ENCODE data around the gene LRPAP1. TPM values are rescaled to one million over a fixed set of nuclear protein-coding genes. Genes with fewer than 3 reads are reported as not detected.
"Not testable (repeated sequence)": the region's sequence is repeated elsewhere in the genome, so short reads cannot be mapped to it uniquely, and the experiment has no call there.

The LRPAP1 gene
- polyA plus RNA-seq, 1 donor = 219 TPM

DNA sequence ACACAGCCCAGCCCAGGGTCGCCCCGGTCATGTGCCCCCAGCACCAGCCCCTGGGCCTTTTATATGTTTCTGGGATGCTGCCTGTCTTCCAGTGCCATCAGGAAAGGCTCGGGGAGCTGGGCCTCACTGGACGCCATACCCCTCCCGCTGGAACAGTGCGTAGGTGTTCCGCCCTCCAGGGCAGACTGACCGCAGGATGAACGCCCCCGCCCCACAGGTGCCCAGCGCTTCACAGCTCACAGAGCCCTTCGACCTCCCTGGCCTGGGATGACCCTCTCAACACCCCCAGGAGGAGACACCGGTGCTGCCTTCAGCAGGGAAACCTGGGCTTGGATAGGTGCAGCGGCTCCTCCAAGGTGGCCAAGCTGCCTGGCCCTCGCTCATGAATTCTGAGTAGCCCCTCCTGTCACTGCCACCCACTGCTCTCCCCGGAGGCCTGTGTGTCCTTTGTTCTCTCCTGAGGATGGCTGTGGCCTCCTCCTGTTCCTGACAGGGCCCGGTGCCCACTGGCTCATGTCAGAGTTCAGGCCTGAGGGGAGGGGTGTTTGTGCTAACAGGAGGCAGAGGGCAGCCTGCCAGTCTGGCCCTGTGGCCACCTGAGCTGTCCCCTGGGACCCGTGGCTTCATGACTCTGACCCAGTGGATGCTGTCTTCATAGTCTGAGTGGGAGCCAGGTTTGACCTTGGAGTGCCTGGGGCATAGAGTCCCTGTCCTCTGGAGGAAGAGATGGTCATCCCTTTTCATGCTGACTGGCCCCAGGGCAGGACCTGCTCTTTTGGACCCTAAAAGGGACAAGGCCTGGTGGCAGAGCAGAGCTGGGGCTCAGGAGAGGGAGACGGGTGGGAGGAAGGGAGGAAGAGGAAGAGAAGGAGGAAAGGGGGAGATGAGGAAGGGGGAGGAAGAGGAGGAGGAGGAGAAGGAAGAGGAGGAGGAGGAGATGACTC lies 43.5 kb upstream of the LRPAP1 start:
- H3K27me3 ChIP-seq (ENCODE audit: control insufficient read depth, insufficient read depth, low read length); H3K9me3 ChIP-seq (ENCODE audit: control insufficient read depth, low read depth, low read length); H3K4me3 ChIP-seq (ENCODE audit: low read length); H3K36me3 ChIP-seq (ENCODE audit: control insufficient read depth, insufficient read depth, low read length): not testable (repeated sequence)
- no CpG with 5 or more reads among the region's 19 CpGs for WGBS (ENCODE audit: insufficient coverage, low lambda C conversion rate)
- Histone ChIP-seq H3K27ac (ENCODE audit: low read length) (peak overlapping the region; percentile 64), H3K4me1 (ENCODE audit: control insufficient read depth, insufficient read depth, low read length) (peaks cover 12% of the 10 kb centered on the region)
- DNase-seq = peak in 1 of 2 donors; percentile 17

DNA sequence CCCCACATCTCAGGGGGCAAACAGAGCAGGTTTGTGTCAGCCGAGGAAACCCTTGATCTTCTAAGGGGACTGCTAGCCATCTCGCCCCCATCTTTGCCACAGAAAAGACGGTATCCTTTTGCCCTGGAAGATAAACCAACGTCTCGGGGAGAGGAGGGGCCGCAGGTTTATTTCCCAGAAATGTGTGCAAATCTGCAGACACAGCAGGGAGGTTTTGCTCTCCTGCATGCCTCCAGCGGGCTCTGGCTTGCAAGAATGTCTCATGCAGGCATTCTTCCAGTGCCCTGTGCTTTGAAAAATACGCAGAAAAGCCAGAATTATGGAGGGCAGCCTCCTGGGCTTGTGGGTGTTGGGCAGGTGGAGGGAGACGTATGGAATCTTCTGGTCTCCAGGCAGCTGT lies 42.6 kb upstream of the LRPAP1 start:
- not testable (repeated sequence) for H3K4me3 ChIP-seq (ENCODE audit: low read length); H3K36me3 ChIP-seq (ENCODE audit: control insufficient read depth, insufficient read depth, low read length); H3K27ac ChIP-seq (ENCODE audit: low read length); H3K9me3 ChIP-seq (ENCODE audit: control insufficient read depth, low read depth, low read length); H3K27me3 ChIP-seq (ENCODE audit: control insufficient read depth, insufficient read depth, low read length); DNase-seq
- WGBS (ENCODE audit: insufficient coverage, low lambda C conversion rate) = no CpG with 5 or more reads among the region's 9 CpGs
- peaks cover 10% of the 10 kb centered on the region for H3K4me1 ChIP-seq (ENCODE audit: control insufficient read depth, insufficient read depth, low read length)

DNA sequence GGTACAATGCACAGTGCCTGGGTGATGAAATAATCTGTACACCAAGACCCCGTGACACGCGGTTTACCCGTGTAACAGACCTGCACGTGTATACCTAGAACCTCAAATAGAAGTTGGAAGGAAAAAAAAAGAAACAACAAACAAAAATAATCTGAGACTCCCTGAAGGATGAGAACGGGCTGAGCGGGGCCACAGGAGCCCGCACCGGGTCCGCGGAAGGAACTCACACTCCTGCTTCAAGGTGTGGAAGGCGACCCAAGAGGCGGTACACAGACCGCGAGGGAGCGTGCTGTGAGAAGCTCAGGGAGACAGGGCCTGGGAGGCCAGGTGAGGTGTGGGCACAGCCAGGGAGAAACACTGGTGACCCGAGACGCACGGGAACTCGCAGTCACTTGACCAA lies 42.1 kb upstream of the LRPAP1 start:
- H3K4me3 ChIP-seq (ENCODE audit: low read length); H3K9me3 ChIP-seq (ENCODE audit: control insufficient read depth, low read depth, low read length); H3K27me3 ChIP-seq (ENCODE audit: control insufficient read depth, insufficient read depth, low read length); DNase-seq; H3K27ac ChIP-seq (ENCODE audit: low read length); H3K36me3 ChIP-seq (ENCODE audit: control insufficient read depth, insufficient read depth, low read length): not testable (repeated sequence)
- peaks cover 10% of the 10 kb centered on the region for H3K4me1 ChIP-seq (ENCODE audit: control insufficient read depth, insufficient read depth, low read length)
- 100% methylated on average over 1 of the region's 20 CpGs for WGBS (ENCODE audit: insufficient coverage, low lambda C conversion rate)

DNA sequence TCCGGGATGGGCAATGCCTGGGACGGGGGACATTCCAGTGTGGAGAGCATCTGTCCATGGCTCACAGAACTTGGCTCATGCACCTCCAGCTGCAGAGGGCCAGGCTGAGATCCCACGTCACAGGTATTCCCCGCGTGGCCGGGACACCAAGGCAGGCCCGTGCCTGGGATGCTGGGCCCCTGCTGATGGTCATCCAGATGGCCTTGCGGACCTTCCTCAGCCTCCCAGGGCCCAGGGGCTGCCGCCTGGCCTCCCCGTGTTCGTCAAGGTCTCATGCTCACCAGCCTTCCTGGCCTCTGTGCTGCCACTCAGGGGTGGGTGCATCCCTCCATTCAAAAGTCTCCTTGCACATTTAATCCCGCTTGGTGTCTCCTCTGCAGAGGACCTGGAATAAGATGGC lies 40.9 kb upstream of the LRPAP1 start:
- Histone ChIP-seq H3K36me3 (ENCODE audit: control insufficient read depth, insufficient read depth, low read length) (no peaks in the 10 kb centered on the region), H3K27ac (ENCODE audit: low read length) (no peak overlapping the region), H3K27me3 (ENCODE audit: control insufficient read depth, insufficient read depth, low read length) (no peaks in the 10 kb centered on the region), H3K9me3 (ENCODE audit: control insufficient read depth, low read depth, low read length) (no peaks in the 10 kb centered on the region), H3K4me1 (ENCODE audit: control insufficient read depth, insufficient read depth, low read length) (peaks cover 10% of the 10 kb centered on the region), H3K4me3 (ENCODE audit: low read length) (no peak overlapping the region)
- WGBS (ENCODE audit: insufficient coverage, low lambda C conversion rate) = no CpG with 5 or more reads among the region's 12 CpGs
- DNase-seq = no peak

DNA sequence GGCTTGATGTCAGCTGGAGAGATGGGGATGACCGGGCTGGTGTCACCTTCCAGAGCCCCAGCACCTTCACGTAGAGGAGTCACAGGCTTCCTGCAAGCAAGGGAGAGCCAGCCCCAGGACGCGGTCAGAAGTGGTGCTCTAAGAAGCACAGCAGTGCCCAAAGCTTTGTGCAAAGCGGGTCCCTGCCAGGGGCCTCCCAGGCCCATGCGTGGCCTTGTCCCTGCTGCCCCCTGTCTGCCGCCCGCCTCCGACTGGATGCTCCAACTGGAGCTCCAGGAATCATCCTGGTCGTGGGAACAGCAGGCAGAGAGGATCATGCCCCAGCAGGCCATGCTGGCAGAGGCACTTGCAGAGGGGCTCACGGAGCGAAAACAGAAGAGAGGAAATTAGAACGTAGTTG lies 40.1 kb upstream of the LRPAP1 start:
- Histone ChIP-seq H3K27me3 (ENCODE audit: control insufficient read depth, insufficient read depth, low read length) (no peaks in the 10 kb centered on the region), H3K9me3 (ENCODE audit: control insufficient read depth, low read depth, low read length) (no peaks in the 10 kb centered on the region), H3K36me3 (ENCODE audit: control insufficient read depth, insufficient read depth, low read length) (no peaks in the 10 kb centered on the region), H3K4me3 (ENCODE audit: low read length) (no peak overlapping the region), H3K27ac (ENCODE audit: low read length) (no peak overlapping the region), H3K4me1 (ENCODE audit: control insufficient read depth, insufficient read depth, low read length) (peaks cover 10% of the 10 kb centered on the region)
- WGBS (ENCODE audit: insufficient coverage, low lambda C conversion rate) = no CpG with 5 or more reads among the region's 13 CpGs
- DNase-seq = no peak

DNA sequence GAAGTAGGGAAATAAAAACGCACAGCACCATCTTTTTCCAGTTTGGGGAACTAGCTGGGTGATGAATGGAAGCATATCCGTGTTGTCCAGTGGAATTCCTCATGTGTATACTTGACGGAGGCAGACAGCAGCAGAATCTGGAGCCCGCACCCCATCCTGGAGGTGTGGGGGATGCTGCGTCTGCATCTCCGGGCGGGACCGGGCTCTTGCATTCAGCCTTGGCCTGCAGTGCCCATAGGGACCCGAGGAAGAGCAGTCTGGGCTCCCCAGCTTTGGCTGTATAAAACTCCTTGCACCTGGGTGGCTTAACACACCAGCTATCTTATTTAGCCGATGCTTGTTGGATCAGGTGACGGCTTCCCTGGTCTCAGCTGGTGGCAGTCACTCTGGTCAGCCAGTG lies 39.7 kb upstream of the LRPAP1 start:
- DNase-seq = no peak
- Histone ChIP-seq H3K27ac (ENCODE audit: low read length) (no peak overlapping the region), H3K36me3 (ENCODE audit: control insufficient read depth, insufficient read depth, low read length) (no peaks in the 10 kb centered on the region), H3K4me3 (ENCODE audit: low read length) (no peak overlapping the region), H3K27me3 (ENCODE audit: control insufficient read depth, insufficient read depth, low read length) (no peaks in the 10 kb centered on the region), H3K4me1 (ENCODE audit: control insufficient read depth, insufficient read depth, low read length) (peaks cover 10% of the 10 kb centered on the region), H3K9me3 (ENCODE audit: control insufficient read depth, low read depth, low read length) (no peaks in the 10 kb centered on the region)
- WGBS (ENCODE audit: insufficient coverage, low lambda C conversion rate) = no CpG with 5 or more reads among the region's 11 CpGs

DNA sequence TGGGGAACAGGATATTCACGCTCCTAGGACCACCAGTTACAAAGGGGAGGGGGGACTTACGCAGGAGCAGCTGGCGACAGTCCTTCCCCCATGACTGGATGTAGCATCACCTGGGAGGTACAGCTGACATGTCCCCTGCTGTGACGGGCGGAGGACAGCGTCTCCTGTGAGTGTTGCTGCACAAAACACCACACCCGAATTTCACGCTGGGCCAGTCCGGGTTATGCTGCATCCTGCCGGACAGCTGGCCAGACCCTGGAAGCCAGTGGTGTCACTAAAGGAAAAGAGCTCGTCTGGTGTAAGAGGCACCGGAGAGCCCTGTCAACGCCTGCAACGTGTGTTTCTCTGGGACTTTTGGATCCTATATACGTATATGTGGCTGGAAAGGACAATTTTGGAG lies 38.7 kb upstream of the LRPAP1 start:
- H3K4me1 ChIP-seq (ENCODE audit: control insufficient read depth, insufficient read depth, low read length); DNase-seq; H3K27ac ChIP-seq (ENCODE audit: low read length); H3K4me3 ChIP-seq (ENCODE audit: low read length); H3K27me3 ChIP-seq (ENCODE audit: control insufficient read depth, insufficient read depth, low read length); H3K9me3 ChIP-seq (ENCODE audit: control insufficient read depth, low read depth, low read length); H3K36me3 ChIP-seq (ENCODE audit: control insufficient read depth, insufficient read depth, low read length): not testable (repeated sequence)
- no CpG with 5 or more reads among the region's 15 CpGs for WGBS (ENCODE audit: insufficient coverage, low lambda C conversion rate)

DNA sequence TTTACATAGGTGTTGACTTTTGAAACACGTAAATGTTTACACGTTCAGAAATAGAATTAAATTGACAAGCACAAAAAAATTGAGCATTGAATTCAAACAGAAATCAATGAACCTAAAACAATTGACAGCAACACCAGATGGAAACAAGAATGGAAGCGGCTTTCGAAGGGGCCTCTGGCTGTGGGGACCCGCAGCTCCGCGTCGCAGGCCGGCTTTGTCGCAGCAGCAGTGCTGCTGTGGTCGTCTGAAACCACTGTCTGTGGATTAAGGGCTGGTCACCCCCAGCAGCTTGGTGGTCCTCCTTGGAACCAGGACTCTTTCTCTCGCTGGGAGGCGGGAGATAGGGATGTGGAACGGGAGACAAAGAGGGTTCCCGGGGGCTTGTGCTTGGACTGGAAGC lies 37.4 kb upstream of the LRPAP1 start:
- not testable (repeated sequence) for H3K4me1 ChIP-seq (ENCODE audit: control insufficient read depth, insufficient read depth, low read length); DNase-seq; H3K36me3 ChIP-seq (ENCODE audit: control insufficient read depth, insufficient read depth, low read length); H3K4me3 ChIP-seq (ENCODE audit: low read length); H3K27ac ChIP-seq (ENCODE audit: low read length); H3K9me3 ChIP-seq (ENCODE audit: control insufficient read depth, low read depth, low read length); H3K27me3 ChIP-seq (ENCODE audit: control insufficient read depth, insufficient read depth, low read length)
- WGBS (ENCODE audit: insufficient coverage, low lambda C conversion rate) = no CpG with 5 or more reads among the region's 15 CpGs

DNA sequence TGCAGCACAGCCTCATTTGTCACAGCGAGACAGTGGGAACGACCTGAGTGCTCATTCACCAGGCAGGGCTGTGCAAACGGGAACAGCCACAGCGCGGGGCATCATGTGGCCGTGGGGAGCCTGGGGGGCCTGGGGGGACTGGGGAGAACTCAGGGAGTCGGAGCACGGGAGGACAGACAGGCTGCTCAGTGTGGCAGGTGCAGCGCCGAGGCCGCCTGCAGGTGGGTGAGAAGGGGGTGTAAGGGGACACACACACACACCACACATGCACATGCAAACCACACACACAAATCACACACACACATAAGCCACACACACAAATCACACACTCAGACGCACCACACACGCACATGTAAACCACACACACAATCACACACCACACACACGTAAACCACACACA lies 34.5 kb upstream of the LRPAP1 start:
- not testable (repeated sequence) for H3K27me3 ChIP-seq (ENCODE audit: control insufficient read depth, insufficient read depth, low read length); H3K36me3 ChIP-seq (ENCODE audit: control insufficient read depth, insufficient read depth, low read length); H3K27ac ChIP-seq (ENCODE audit: low read length); DNase-seq; H3K4me1 ChIP-seq (ENCODE audit: control insufficient read depth, insufficient read depth, low read length); H3K9me3 ChIP-seq (ENCODE audit: control insufficient read depth, low read depth, low read length); H3K4me3 ChIP-seq (ENCODE audit: low read length)
- WGBS (ENCODE audit: insufficient coverage, low lambda C conversion rate) = no CpG with 5 or more reads among the region's 14 CpGs

DNA sequence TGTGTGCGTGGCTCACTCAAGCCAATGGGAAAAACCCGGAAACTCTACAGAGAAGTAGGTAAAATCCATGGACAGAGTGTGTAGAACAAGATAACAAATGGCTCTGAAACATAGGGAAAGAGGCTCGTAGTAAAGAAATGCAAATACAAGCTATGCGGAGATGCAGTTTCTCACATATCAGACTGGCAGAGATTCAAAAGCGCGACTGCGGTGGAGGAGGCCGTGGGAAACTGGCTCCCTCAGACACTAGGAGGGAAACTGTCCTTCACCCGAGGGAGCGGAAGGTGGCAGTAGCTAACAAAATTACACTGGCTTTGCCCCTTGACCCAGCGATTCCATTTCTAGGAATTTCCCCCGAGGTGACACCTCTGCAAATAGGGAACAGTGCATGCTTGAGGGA lies 34.1 kb upstream of the LRPAP1 start:
- no CpG with 5 or more reads among the region's 12 CpGs for WGBS (ENCODE audit: insufficient coverage, low lambda C conversion rate)
- H3K27me3 ChIP-seq (ENCODE audit: control insufficient read depth, insufficient read depth, low read length); H3K4me3 ChIP-seq (ENCODE audit: low read length); H3K9me3 ChIP-seq (ENCODE audit: control insufficient read depth, low read depth, low read length); H3K27ac ChIP-seq (ENCODE audit: low read length); H3K36me3 ChIP-seq (ENCODE audit: control insufficient read depth, insufficient read depth, low read length); DNase-seq; H3K4me1 ChIP-seq (ENCODE audit: control insufficient read depth, insufficient read depth, low read length): not testable (repeated sequence)

DNA sequence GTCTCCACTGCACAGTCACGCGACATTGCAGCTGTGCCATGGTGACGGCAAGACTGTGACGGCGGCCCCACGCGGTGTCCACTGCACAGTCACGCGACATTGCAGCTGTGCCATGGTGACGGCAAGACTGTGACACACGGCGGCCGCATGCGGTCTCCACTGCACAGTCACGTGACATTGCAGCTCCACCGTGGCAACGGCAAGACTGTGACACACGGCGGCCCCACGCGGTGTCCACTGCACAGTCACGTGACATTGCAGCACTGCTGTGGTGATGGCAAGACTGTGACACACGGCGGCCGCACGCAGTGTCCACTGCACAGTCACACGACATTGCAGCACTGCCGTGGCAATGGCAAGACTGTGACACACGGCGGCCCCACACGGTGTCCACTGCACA lies 32.7 kb upstream of the LRPAP1 start:
- not testable (repeated sequence) for H3K4me1 ChIP-seq (ENCODE audit: control insufficient read depth, insufficient read depth, low read length); H3K36me3 ChIP-seq (ENCODE audit: control insufficient read depth, insufficient read depth, low read length); H3K4me3 ChIP-seq (ENCODE audit: low read length); H3K27ac ChIP-seq (ENCODE audit: low read length); H3K27me3 ChIP-seq (ENCODE audit: control insufficient read depth, insufficient read depth, low read length); H3K9me3 ChIP-seq (ENCODE audit: control insufficient read depth, low read depth, low read length); DNase-seq
- no CpG with 5 or more reads among the region's 31 CpGs for WGBS (ENCODE audit: insufficient coverage, low lambda C conversion rate)

All from large intestine (tissue), 3 donors.